Endothelial cell (in vitro differentiated cells): ENCODE measurements around the gene EHMT1. TPM values are rescaled to one million over a fixed set of nuclear protein-coding genes. Genes with fewer than 3 reads are reported as not detected.
A peak's percentile ranks its signal among the peaks of the same experiment; 100 is the strongest.

Experiments used
- DNase-seq: peaks from one replicate; pipeline ENCODE4 v3.0.0; 2021; ENCODE audit warnings: low spot score
- H3K27ac Mint-ChIP-seq: one replicate; pipeline ENCODE4 v1.8.0; 2021; ENCODE audit warnings: mixed read lengths, inconsistent platforms; ENCODE audit not compliant: unreplicated experiment
- H3K27me3 Mint-ChIP-seq: one replicate; pipeline ENCODE4 v1.8.0; 2021; ENCODE audit warnings: mild to moderate bottlenecking, moderate library complexity, mixed read lengths, inconsistent platforms; ENCODE audit not compliant: unreplicated experiment
- H3K36me3 Mint-ChIP-seq: one replicate; pipeline ENCODE4 v1.8.0; 2021; ENCODE audit warnings: mild to moderate bottlenecking, low read depth, mixed read lengths, inconsistent platforms; ENCODE audit not compliant: unreplicated experiment
- H3K4me1 Mint-ChIP-seq: one replicate; pipeline ENCODE4 v1.8.0; 2021; ENCODE audit warnings: mild to moderate bottlenecking, mixed read lengths, inconsistent platforms; ENCODE audit not compliant: unreplicated experiment
- H3K4me3 Mint-ChIP-seq: one replicate; pipeline ENCODE4 v1.8.0; 2021; ENCODE audit warnings: mild to moderate bottlenecking, mixed read lengths, inconsistent platforms; ENCODE audit not compliant: unreplicated experiment
- H3K9me3 Mint-ChIP-seq: one replicate; pipeline ENCODE4 v1.8.0; 2021; ENCODE audit warnings: mixed read lengths, inconsistent platforms; ENCODE audit not compliant: unreplicated experiment
- total RNA-seq: library from RNA; stranded (reverse); fragmentation: NEBNext Ultra II Directional; extraction: Animal tissue kit (Norgen Biotek cat#: 25700); gene quantifications from one replicate; pipeline ENCODE4 v1.2.1, GENCODE V29; 2021; ENCODE audit not compliant: unreplicated experiment
- TF ChIP-seq, protein P1 (sequence below): fragments of 200-600 bp; sonication (generic); IDR thresholded peaks from one replicate; pipeline ENCODE4 v1.5.0; 2021; ENCODE audit warnings: antibody characterized with exemption; ENCODE audit not compliant: unreplicated experiment

Gene EHMT1
- total RNA-seq, 1 donor from 2014 or later: 120 TPM

DNA sequence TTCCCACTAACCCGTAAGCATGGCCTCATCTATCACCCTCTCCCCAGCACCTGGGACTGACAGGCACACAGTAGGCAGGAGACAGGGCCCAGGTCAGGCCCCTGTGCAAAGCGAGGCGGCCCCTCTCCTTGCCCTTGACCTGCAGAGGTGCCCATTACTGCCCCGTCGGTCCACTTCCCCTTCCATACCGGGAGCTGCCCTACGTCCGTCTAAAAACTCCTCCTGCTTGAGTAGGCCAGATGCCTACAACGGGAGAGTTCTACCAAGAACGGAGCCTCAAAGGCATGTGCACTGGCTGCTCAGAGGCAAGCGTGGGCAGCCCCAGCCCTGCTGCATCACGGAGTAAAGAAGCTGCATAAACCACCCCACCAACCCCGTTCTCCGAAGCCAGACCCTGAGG is 35.5 kb upstream of the EHMT1 start:
- H3K9me3 Mint-ChIP-seq: no peaks in the 10 kb centered on the region
- DNase-seq: no peak
- H3K27me3 Mint-ChIP-seq: peaks cover 12% of the 10 kb centered on the region
- no peak overlapping the region for H3K4me3 Mint-ChIP-seq
- H3K36me3 Mint-ChIP-seq: peaks cover 19% of the 10 kb centered on the region
- TF ChIP-seq, protein P1, sequence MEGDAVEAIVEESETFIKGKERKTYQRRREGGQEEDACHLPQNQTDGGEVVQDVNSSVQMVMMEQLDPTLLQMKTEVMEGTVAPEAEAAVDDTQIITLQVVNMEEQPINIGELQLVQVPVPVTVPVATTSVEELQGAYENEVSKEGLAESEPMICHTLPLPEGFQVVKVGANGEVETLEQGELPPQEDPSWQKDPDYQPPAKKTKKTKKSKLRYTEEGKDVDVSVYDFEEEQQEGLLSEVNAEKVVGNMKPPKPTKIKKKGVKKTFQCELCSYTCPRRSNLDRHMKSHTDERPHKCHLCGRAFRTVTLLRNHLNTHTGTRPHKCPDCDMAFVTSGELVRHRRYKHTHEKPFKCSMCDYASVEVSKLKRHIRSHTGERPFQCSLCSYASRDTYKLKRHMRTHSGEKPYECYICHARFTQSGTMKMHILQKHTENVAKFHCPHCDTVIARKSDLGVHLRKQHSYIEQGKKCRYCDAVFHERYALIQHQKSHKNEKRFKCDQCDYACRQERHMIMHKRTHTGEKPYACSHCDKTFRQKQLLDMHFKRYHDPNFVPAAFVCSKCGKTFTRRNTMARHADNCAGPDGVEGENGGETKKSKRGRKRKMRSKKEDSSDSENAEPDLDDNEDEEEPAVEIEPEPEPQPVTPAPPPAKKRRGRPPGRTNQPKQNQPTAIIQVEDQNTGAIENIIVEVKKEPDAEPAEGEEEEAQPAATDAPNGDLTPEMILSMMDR: no peak
- H3K27ac Mint-ChIP-seq: no peak overlapping the region
- peaks cover 3% of the 10 kb centered on the region for H3K4me1 Mint-ChIP-seq

DNA sequence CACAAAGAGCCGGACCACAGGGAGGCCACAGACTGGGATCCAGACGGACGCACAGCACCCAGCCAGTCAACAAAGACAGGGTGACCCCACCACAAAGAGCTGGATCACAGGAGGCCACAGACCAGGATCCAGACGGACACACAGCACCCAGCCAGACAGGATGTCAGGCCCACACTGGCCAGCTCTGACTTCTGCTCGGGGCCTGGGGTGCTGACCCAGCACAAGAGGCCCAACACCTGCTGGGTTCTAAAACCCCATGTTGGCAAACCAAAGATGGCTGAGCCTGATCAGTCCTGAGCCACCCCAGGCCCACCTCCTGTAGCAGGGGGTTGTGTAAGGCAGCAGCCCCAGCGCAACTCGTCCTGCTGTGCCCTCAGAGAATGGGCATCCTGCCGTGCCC is 34.8 kb upstream of the EHMT1 start:
- TF ChIP-seq, protein P1: no peak
- Mint-ChIP-seq H3K4me3 (no peak overlapping the region), H3K9me3 (no peaks in the 10 kb centered on the region), H3K27ac (no peak overlapping the region), H3K36me3 (peaks cover 19% of the 10 kb centered on the region), H3K4me1 (peaks cover 3% of the 10 kb centered on the region), H3K27me3 (peaks cover 14% of the 10 kb centered on the region)
- DNase-seq: no peak

DNA sequence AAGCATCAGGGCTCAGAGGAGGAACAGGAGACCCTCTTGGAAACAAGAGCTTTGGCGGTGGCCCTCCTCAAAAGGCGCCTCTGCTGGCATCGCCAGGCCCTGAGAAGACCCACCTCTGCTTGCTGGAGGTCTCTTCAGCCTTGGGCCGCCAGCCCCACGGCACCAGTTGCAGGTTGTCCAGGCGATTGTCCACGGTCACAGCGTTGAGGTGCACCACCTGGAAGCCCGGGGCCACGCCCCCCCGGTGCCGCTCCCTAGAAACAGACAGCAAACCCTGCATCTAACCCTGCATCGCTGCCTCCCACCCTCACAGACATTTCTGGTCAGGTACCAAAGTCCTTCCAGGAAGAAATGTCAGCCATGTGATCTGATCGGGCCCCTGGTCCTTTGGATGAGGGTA is 32.0 kb upstream of the EHMT1 start:
- H3K4me1 Mint-ChIP-seq: no peaks in the 10 kb centered on the region
- no peaks in the 10 kb centered on the region for H3K9me3 Mint-ChIP-seq
- no peak overlapping the region for H3K27ac Mint-ChIP-seq
- H3K27me3 Mint-ChIP-seq: peaks cover 14% of the 10 kb centered on the region
- no peak overlapping the region for H3K4me3 Mint-ChIP-seq
- TF ChIP-seq, protein P1: no peak
- peaks cover 19% of the 10 kb centered on the region for H3K36me3 Mint-ChIP-seq
- no peak for DNase-seq

DNA sequence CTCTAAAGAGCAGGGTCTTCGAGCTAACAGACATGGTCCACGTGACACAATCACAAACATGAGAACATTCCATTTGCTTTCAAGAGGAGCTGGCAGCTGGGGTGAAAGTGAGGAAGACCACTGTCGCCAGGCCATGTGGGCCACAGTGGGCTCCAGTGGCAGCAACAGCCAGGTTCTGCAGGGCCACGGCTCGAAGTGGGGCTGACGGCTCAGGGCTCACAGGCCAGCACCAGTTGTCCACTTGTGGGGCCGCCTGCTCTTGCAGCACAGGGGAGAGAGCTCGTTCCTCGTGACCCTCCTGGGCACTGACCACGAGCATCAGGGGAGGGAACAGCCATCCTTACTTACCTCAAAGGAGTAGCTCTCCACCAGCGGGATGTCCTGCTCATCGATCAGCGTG is 30.5 kb upstream of the EHMT1 start:
- peaks cover 19% of the 10 kb centered on the region for H3K36me3 Mint-ChIP-seq
- peak overlapping the region; percentile 85 for H3K4me3 Mint-ChIP-seq
- TF ChIP-seq, protein P1: no peak
- peaks cover 14% of the 10 kb centered on the region for H3K27me3 Mint-ChIP-seq
- no peaks in the 10 kb centered on the region for H3K4me1 Mint-ChIP-seq
- DNase-seq: no peak
- H3K9me3 Mint-ChIP-seq: no peaks in the 10 kb centered on the region
- no peak overlapping the region for H3K27ac Mint-ChIP-seq

DNA sequence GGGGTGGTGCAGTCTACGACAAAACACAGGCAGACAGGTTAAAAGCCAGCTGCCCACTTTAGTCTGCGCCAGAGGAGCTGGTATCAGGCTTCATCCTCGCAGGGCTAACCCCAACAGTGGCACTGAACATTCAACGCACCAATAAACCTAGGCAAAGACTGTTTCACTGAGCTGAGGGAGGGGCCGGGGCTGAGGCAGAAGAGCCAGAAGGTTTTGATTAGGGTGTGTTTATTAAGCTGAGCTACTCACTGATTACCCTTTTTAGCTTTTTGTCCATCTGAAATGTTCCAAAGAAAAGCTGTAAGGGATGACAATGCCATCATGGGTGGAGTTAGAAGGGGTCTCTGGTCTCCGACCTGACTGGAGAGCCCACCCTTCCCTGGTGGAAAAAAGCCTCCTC is 29.9 kb upstream of the EHMT1 start:
- Mint-ChIP-seq H3K27me3 (peaks cover 14% of the 10 kb centered on the region), H3K4me1 (no peaks in the 10 kb centered on the region), H3K9me3 (no peaks in the 10 kb centered on the region), H3K27ac (no peak overlapping the region), H3K36me3 (peaks cover 19% of the 10 kb centered on the region), H3K4me3 (peak overlapping the region; percentile 90)
- no peak for DNase-seq
- TF ChIP-seq, protein P1: no peak
